ENCODE data around the gene MEGF11.
A peak's percentile ranks its signal among the peaks of the same experiment; 100 is the strongest.
"Not testable (repeated sequence)": the region's sequence is repeated elsewhere in the genome, so short reads cannot be mapped to it uniquely, and the experiment has no call there.

Gene MEGF11

GRCh38 chr15:65869126-65869953 lies 384.2 kb downstream of the MEGF11 start, which contains the start of gene RAB11A:
Gene RAB11A, plus strand, starts transcription at chr15:65869491. Its CDS starts 95 bp downstream, at chr15:65869586.
- DNase-seq, result peak; percentile 94

GRCh38 chr15:65868546-65869125 lies 384.9 kb downstream of the MEGF11 start:
- no peak for DNase-seq

- DNase-seq, result not testable (repeated sequence)
These were observed 385.6 kb downstream of the MEGF11 start for GRCh38 chr15:65867933-65868332.

GRCh38 chr15:65867244-65867643 lies 386.3 kb downstream of the MEGF11 start:
- no peak for DNase-seq

- no peak for DNase-seq
These were observed 390.4 kb downstream of the MEGF11 start for GRCh38 chr15:65863106-65863505.

- DNase-seq, result peak; percentile 19
These were observed 390.9 kb downstream of the MEGF11 start for GRCh38 chr15:65862682-65863081.

- DNase-seq, result no peak
These were observed 395.7 kb downstream of the MEGF11 start for GRCh38 chr15:65857718-65858402.

- peak; percentile 86 for DNase-seq
These were observed 396.6 kb downstream of the MEGF11 start for GRCh38 chr15:65856821-65857455.

GRCh38 chr15:65851981-65852380 lies 401.6 kb downstream of the MEGF11 start:
- no peak for DNase-seq

- DNase-seq, result no peak
These were observed 405.6 kb downstream of the MEGF11 start for GRCh38 chr15:65847989-65848388.

GRCh38 chr15:65845826-65846519 lies 407.6 kb downstream of the MEGF11 start:
- DNase-seq, result no peak
